HPDE6-E6E7 (cell line): Measurements from ENCODE around the gene COG7.
A peak's percentile ranks its signal among the peaks of the same experiment; 100 is the strongest.
"Not testable (repeated sequence)": the region's sequence is repeated elsewhere in the genome, so short reads cannot be mapped to it uniquely, and the experiment has no call there.

Source experiments
- DNase-seq: peaks from one replicate; pipeline ENCODE4 v3.0.0; 2011; ENCODE audit warnings: missing footprints; ENCODE audit errors: extremely low spot score

The COG7 gene

DNA sequence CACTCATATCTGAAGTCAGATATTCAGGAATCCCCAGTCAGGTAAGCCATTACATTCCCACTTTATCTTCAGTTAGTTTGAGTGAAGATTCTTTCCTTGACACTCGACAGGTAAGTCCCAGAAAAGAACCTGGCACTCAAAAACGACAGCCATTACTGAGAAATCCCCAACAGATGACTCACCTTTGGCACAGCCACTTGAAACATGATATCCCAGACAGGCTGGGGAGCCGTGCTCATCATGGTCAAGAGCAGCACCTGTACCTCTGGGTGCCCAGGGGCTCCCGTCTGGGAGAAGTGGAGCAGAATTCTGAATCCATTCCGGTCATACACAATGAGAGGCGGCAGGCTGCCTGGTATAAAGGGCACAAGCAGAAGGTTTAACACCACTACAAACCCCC lies 16.8 kb upstream of the COG7 start:
- peak; percentile 89 for DNase-seq

DNA sequence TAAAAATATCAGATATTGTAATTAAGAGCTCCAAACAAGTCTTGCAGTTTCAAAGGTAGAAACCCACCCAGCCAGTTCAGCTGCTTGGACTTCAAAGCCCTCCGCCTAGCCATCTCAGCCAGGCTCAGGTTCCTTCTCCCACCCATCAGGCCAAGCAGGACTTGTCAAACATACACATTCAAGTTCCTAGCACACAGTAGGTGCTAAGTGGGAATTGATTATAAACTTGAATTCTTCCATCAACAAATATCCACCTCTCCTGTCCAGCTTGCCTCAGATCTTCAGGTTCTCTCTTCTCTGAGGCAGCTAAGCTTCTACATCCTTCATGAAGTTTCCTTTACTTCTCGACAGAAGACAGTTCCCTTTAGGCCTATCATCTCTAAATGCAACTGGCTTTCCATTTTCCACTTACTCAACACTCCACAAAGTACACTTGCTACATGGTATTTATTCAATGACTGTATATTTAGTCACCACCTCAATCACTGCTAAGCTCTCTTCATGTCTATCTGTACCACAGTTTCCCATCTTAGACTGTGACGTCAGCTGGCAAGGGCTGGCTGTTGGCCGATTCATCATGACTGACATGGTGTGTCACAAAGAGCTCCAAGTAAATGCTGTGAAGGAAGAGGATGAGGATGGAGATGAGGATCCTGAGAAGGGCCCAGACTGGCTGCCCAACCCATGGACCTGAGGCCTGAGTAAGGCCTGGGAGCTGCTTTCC lies 13.3 kb upstream of the COG7 start:
- peak; percentile 32 for DNase-seq

DNA sequence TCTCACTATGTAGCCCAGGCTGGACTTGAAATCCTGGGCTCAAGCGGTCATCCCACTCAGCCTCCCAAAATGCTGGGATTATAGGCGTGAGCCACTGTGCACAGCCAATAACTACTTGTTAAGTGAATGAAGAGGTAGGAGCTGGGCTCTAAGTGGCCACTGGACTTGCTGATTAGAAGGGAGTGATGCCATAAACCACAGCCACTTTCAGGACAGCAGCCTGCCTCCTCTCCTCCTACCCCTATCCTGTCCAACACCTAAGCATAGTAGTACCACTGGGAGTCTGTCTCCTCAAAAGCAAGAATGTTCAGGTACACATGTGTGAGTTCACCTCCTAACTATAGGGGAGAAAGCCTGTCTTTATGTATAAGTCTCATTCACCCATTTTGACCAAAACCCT lies 12.2 kb upstream of the COG7 start:
- no peak for DNase-seq

DNA sequence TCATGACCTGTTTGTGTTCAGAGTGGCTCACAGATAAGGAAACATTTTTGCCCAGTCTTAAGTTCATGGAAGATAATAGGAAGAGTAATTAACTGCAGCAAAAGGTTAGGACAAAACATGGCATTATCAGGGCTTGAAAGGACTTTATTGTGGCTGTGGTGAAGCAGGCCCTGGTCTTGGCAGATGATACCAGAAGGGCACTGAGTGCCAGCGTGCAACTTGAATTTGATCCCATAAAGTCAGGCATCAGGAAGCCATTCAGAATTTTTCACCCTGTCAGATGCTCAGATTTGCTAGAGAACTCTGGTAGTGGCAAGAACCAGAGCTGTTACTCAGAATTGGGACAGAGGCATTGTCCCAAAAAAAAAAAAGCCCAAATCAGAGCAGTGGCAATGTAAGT lies 11.2 kb upstream of the COG7 start:
- no peak for DNase-seq

DNA sequence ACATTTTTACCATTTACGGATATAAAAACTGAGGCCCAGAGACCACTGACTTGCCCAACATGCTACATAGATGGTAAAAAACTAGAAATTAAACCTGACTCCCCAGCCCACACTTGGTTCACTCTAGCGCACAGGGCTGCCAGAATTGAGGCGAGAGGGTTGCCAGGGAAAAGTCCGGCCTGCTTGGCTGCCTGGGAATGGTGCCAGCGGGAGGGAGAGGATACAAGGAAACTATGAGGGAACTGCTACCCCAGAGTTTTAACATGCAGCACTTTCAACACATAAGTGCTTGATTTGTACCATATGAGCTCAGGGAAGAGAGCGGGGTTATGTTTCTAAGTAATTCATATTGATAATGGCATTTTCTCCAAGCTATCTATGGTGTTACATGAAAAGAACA lies 10.0 kb upstream of the COG7 start:
- DNase-seq, result not testable (repeated sequence)

DNA sequence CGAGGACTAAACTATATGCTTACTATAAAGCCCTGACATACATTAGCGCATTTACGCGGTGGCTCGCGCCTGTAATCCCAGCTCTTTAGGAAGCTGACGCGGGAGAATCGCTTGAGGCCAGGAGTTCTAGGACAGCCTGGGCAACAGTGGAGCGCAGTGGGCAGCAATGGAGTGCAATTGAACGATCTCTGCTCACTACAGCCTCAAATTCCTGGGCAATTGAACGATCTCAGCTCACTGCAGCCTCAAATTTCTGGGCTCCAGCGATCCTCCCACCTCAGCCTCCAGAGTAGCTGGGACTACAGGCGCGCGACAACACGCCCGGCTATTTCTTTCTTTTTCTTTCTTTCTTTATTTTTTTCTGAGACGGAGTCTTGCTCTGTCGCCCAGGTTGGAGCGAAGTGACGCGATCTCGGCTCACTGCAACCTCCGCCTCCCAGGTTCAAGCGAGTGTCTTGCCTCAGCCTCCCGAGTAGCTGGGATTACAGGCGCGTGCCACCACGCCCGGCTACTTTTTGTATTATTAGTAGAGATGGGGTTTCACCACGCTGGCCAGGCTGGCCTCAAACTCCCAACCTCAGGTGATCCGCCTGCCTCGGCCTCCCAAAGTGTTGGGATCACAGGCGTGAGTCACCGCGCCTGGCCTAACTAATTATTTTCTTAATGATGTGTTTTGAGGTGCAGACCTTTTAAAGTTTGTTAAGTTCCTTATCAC lies 506 bp upstream of the COG7 start:
- DNase-seq, result no peak

DNA sequence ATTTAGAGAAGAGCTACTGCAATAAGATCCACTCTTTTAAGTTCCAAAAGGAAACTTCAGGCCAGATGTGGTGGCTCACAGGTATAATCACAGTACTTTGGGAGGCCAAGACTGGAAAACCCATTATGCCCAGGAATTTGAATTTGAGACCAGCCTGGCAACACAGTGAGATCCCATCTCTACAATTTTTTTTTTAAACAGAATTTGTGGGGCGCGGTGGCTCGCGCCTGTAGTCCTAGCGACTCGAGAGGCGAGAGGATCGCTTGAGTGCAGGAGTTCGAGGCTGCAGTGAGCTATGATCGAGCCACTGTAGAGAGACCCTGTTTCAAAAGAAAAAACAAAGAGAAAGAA lies 793 bp downstream of the COG7 start:
- DNase-seq, result no peak

DNA sequence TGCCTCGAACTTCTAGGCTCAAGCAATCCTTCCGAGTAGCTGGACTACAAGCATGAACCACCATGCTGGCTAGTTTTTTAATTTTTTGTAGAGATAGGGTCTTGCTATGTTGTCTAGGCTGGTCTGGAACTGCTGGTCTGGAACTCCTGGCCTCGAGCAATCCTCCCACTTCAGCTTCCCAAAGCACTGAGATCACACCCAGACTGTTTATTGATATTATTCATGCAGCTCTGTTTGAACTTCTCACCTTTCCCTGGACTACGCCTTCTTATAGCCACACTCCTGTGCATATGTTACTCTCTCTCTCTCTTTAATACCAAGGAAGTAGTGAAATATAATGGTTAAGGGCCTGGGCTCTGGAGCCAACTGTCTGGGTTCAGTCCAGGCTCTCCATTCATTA lies 4.6 kb downstream of the COG7 start:
- no peak for DNase-seq

DNA sequence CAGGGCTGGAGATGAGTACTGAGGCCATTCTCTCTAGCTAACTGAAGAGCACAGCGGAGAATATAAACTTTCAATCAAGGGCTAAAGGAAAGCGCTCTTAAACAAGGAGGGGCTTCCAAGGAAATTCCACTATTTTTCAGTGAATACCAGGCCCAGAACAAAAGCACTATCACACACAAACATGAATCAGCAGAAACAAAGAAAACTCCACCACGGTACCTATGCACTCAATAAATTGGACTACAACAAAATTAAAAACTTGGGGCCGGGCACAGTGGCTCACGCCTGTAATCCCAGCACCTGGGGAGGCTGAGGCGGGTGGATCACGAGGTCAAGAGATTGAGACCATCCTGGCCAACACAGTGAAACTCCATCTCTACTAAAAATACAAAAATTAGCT lies 15.4 kb downstream of the COG7 start:
- not testable (repeated sequence) for DNase-seq

DNA sequence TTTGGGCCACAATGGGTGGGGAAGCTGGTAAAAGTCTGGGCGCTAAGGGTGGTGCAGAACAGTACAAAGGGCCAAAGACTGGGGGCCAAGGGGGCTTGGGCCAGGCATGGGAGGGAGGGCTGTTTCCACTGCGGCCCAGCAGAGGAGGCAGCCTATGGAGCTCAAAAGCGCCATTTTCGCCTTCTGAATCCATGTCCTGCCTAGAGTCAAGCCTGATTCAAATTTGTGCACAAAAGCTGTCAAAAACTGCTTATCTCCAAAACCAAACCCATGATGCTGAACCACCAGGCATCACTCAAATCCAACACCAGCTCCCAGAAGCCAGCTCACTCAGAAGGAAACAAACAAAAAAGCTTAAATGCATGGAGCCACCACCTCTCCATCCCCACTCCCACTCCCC lies 16.0 kb downstream of the COG7 start:
- DNase-seq, result no peak

DNA sequence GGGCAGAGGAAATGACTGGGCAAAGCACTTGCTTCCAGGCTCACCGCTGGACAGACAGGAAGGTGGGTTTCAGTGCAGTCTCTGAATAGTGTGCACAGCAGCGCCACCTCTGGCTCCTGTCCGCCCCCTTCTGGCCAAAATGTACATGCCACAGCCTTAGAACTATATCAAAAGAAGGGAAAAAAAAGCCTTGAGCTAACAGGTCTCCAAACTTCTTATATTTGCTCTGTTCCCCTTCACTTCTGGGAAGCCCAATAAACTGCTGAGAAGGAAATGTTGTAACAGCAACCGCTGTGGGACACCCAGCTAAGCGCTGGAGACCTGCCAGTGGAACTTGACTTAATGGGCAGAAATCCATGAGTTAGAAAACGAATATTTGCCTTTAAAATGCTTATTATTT lies 17.5 kb downstream of the COG7 start:
- DNase-seq, result no peak

DNA sequence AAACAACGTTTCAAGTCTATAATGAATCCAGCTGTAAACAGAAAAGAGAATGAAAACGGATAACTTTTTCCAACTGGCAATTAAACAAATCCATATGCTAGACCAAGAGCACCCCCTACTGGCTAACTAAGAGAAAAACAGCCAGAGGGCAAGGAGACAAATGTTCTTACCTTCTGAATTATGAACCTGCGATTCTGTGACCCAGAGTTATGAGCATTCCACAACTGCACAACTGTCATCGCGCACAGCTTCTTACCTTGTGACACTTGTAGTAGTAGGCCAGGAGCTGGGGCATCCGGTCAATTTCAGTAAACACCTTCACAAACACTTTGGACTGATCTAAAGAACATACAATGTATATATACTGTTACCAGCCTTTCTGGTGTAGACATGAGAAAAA lies 18.6 kb downstream of the COG7 start:
- no peak for DNase-seq

DNA sequence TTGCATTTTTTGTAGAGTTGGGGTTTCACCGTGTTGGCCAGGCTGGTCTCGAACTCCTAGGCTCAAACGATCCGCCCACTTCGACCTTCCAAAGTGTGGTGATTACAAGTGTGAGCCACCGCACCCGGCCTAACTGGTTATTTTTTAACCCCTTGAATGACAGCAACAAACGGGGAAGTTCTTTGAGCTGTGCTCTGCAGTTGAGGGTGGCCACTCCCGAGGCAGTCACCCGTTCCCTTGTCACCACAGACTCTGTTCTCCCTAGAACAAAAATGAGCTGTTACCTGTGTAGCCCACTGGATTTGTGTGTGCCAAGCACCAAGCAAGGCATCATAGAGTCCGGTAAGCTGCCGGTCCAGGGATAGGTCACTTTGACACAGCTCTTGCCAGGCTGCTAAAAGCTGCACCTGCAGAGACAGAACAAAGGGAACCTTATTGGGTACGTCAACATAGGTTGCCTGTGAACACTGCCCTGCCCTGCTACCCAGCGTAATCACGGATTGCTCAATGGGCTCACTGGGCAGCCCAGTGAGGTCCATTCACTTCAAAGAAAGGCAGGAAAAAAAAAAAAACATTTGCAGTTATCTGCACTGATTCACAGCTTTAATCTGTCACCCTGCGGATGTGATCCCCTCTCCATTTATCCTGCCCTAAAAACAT lies 19.6 kb downstream of the COG7 start:
- DNase-seq, result no peak

DNA sequence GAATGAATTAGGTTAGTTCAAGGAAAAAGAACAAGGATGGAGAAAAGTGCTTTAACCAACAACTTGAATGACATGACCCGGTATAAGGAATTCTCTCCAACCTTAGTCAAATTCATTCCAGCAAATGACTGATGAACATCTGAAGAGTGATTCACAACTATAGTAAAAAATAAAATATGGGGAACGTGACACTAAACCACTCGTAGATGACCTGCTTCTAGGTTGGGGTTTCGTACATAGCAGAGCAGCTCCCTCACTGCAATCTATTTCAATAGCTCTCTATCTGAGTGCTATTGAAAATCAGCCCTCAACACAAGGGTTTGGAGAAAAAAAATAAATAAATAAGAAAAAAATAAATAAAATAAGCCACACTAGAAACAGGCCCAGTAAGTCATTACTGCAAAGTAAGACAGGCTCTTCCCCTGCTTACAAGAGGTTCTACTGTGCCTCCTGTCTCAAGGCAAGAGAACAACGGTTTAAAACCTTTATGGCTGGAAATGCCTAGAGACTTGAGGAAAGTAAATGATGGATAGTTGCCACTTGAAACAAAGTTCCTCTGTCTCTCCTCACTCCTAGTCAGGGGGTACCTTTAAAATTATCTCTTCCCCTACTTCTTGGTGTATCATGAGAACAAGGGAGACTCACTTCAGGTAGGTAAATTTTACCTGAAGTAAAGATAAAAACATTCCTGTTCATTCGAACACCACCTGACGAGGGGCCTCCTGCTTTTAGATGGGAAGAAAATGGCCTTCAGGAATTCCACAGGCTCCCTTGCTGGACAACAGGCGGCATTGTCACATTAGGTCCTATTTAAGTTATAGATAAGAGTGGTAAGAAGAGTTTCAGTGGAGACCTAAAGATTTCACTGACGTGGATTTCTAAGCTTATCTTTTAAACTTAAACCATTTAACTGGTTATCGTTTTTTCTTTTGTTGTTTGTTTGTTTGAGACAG lies 20.5 kb downstream of the COG7 start:
- no peak for DNase-seq

DNA sequence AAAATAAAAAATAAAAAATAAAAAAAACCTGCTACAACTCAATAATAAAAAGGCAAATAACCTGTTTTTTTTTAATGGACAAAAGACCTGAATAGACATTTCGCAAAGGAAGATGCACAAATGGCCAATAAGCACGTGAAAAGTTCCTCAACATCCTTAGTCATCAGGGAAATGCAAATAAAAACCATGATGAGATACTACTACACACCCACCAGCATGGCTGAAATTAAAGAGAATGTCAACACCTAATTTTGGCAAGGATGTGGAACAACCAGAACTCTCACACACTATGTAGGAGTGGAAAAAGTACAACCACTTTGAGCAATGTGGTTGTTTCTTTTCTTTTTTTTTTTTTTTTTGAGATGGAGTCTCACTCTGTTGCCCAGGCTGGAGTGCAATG lies 24.6 kb downstream of the COG7 start:
- no peak for DNase-seq

DNA sequence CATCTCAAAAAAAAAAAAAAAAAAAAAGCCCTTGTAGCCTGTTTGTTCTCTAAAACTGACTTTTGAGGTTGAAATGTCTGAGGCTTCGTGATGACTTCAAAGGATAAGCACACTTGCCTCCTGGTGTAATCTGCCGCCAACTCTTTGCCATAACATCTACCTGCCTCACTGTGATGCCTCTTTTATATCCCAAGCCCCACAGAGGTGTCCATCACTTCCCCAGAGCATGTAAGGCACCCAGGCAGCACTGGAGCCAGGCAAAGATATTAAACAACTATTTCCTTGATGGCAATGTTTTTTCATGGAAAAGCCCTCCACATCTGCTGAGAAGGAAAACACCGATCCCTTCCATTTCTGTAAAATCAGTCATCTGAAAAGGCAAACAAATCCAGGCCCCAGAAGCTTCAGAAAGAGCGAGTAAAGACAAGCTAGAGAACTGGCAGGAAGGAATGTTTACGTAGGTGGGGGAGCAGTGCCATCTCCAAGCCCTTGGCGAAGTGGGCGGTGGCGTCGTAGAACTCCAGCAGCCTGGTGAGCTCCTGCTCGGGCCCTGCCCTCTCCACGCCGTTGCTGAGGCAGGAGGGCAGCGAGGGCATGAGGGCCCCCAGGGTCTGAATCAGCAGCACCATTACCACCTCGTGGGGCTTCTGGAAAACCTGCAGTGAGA lies 28.6 kb downstream of the COG7 start:
- DNase-seq, result peak; percentile 70

DNA sequence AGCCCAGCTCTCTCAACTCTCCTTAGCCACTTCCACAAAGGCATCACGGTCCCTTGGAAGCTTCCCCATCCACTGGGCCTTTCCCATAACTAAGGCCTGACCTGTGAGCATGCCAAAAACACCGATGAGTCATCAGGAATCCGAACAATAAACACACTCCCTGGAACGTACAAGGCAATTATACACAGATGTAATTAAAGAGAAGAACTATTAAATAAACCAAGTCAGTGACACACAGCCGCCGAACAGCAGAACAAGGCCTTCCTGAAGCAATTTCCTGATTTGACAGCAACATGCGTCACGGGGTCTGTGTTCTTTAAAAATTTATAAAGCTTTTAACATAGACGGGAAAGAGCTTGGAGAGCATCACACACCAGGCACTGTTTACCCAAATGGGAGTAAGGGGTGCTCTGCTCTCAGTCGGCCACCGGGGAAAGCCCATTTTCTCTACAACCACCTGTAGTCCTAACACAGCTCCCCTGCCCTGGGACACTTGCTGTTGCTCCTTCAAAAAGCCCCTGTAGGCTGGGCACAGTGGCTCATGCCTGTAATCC lies 29.4 kb downstream of the COG7 start:
- peak; percentile 54 for DNase-seq

DNA sequence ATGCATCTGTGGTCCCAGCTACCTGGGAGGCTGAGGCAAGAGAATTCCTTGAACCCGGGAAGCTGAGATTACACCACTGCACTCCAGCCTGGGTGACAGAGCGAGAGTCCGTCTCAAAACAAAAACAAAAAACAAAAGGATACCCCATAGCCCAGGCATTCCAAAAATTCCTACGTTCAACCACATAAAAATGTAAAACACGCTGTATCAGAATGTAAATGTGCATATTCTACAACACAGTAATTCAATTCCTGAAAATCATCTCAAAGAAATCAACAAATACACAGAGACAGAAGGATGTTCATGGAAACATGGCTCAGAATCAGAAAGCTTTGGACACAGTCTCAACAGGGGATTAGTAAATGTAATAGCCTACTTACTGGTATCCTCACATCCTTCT lies 33.0 kb downstream of the COG7 start:
- no peak for DNase-seq

DNA sequence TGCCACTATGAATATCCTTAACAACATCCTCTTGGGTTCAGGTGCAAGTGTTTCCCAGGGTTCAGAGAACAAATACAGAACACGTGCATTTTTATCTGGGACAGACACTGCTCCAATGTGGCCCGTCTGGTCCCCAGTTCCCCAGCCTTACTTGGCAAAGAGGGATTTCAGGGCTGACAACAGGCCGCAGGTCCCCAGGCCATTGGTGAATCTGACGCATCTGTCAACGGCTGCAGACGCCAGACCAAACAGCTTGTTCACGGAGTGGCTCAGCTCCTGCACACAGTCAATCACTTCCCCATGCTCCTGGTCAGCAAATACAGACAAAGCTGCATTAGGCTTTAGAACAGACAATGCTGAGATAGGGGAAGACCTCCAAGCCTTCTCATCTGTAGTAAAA lies 36.2 kb downstream of the COG7 start:
- DNase-seq, result no peak

DNA sequence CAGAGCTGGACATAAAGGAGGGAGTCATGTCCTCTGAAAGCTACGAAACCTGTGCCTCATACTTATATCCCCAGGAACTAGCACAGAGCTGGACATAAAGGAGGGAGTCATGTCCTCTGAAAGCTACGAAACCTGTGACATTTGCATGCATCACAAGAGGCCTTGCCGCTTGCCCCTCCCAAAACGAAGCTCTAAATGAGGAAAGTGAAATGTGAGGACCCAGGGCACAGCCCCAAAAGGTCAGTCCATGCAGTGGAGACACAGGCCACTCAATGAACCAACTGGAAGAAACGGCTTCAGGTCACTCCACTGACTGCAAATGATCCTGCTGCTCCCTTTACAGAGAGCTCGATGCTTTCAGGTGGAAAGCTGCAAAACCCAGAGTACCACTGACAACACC lies 38.3 kb downstream of the COG7 start:
- DNase-seq, result no peak

DNA sequence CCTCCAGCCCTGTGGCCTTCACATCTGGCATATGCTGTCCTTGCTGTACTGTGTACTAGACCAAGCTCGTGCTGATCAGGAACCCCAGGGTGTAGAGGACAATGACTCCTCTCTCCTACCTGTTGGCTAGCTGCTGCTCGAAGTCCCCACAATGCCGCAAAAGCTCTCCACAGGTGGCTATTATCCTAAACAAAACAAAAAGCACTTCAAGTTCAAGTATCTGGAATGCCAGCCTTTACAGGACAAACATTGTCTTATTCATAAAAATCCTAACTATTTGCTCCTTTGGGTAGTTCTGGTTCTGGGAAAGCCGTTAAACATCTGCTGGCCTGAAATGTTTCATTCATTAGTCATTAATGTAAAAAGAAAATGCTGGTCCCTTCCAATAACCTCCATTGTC lies 42.8 kb downstream of the COG7 start:
- DNase-seq, result no peak
